Fibroblast of mammary gland (primary cell): ENCODE results near the gene IGBP1.

Experiments
- DNase-seq: peaks from one replicate; pipeline ENCODE4 v3.0.0-alpha.2; 2010; ENCODE audit warnings: low read depth
- H3K4me3 ChIP-seq: 2 replicates; pipeline ENCODE4 v1.5.1; 2011; ENCODE audit warnings: low read depth, mild to moderate bottlenecking, low read length, moderate library complexity; ENCODE audit not compliant: control insufficient read depth
- CTCF ChIP-seq: conservative IDR thresholded peaks from 2 replicates; pipeline ENCODE4 v1.5.1; 2011; ENCODE audit warnings: low read depth, low read length, inconsistent platforms; ENCODE audit not compliant: control insufficient read depth, insufficient read depth

IGBP1 gene

GRCh38 chrX:70132224-70132623 lies 1.0 kb upstream of the IGBP1 start:
- TF ChIP-seq CTCF, result no peak
- H3K4me3 ChIP-seq, result no peak overlapping the region
- DNase-seq, result peak; percentile 4

GRCh38 chrX:70132877-70133302 lies 357 bp upstream of the IGBP1 start:
- H3K4me3 ChIP-seq, result peak overlapping the region; percentile 81
- DNase-seq, result no peak
- no peak for TF ChIP-seq CTCF

- no peak for TF ChIP-seq CTCF
- peak; percentile 9 for DNase-seq
- H3K4me3 ChIP-seq, result peak overlapping the region; percentile 81
Measured at GRCh38 chrX:70134116-70134477, 850 bp downstream of the IGBP1 start.

GRCh38 chrX:70138622-70139021 lies 5.4 kb downstream of the IGBP1 start:
- DNase-seq, result no peak
- TF ChIP-seq CTCF, result no peak
- H3K4me3 ChIP-seq, result no peak overlapping the region

- no peak overlapping the region for H3K4me3 ChIP-seq
- no peak for TF ChIP-seq CTCF
- DNase-seq, result no peak
Measured at GRCh38 chrX:70139736-70140135, 6.5 kb downstream of the IGBP1 start.

- TF ChIP-seq CTCF, result no peak
- DNase-seq, result no peak
- H3K4me3 ChIP-seq, result no peak overlapping the region
Measured at GRCh38 chrX:70141373-70141772, 8.1 kb downstream of the IGBP1 start.
